Right hindlimb (tissue), 1 donor: Measurements from ENCODE around the gene THY1.
"Not testable (repeated sequence)": the region's sequence is repeated elsewhere in the genome, so short reads cannot be mapped to it uniquely, and the experiment has no call there.

Experiments used
- DNase-seq: peaks from one replicate; pipeline ENCODE4 v3.0.0-alpha.2; 2018

THY1 gene

GRCh38 chr11:119422809-119423508, at the start of gene THY1:
TSS of gene THY1 (minus strand) at chr11:119423172. CDS start at chr11:119420905, 2,267 bp downstream.
- DNase-seq = peak; percentile 88

- no peak for DNase-seq
These were observed 49.3 kb upstream of the THY1 start for GRCh38 chr11:119472186-119472855.

GRCh38 chr11:119471329-119471728, 48.4 kb upstream of the THY1 start:
- no peak for DNase-seq

- DNase-seq = no peak
These were observed 47.6 kb upstream of the THY1 start for GRCh38 chr11:119470317-119471291.

GRCh38 chr11:119469506-119469905, 46.5 kb upstream of the THY1 start:
- no peak for DNase-seq

- no peak for DNase-seq
These were observed 45.5 kb upstream of the THY1 start for GRCh38 chr11:119468511-119468910.

GRCh38 chr11:119461229-119461963, 38.4 kb upstream of the THY1 start:
- no peak for DNase-seq

- DNase-seq = peak; percentile 82
These were observed 37.6 kb upstream of the THY1 start for GRCh38 chr11:119460582-119460981.

GRCh38 chr11:119460097-119460496, 37.1 kb upstream of the THY1 start:
- peak; percentile 56 for DNase-seq

GRCh38 chr11:119459293-119459976, 36.5 kb upstream of the THY1 start:
- DNase-seq = no peak

GRCh38 chr11:119455708-119456107, 32.7 kb upstream of the THY1 start:
- DNase-seq = not testable (repeated sequence)

- DNase-seq = not testable (repeated sequence)
These were observed 32.3 kb upstream of the THY1 start for GRCh38 chr11:119455241-119455640.

GRCh38 chr11:119453881-119454280, 30.9 kb upstream of the THY1 start:
- no peak for DNase-seq

GRCh38 chr11:119450590-119451326, 27.8 kb upstream of the THY1 start:
- DNase-seq = no peak

GRCh38 chr11:119449498-119449897, 26.5 kb upstream of the THY1 start:
- DNase-seq = no peak

GRCh38 chr11:119448380-119448779, 25.4 kb upstream of the THY1 start:
- DNase-seq = no peak

- peak; percentile 56 for DNase-seq
These were observed 24.8 kb upstream of the THY1 start for GRCh38 chr11:119447664-119448242.

GRCh38 chr11:119446871-119447663, 24.1 kb upstream of the THY1 start:
- no peak for DNase-seq

GRCh38 chr11:119446434-119446833, 23.5 kb upstream of the THY1 start:
- no peak for DNase-seq

GRCh38 chr11:119445850-119446249, 22.9 kb upstream of the THY1 start:
- DNase-seq = peak; percentile 83
